DND-41 (cell line): Measurements from ENCODE around the gene MACROD2.

Experiments
- EZH2 ChIP-seq: IDR thresholded peaks from 3 replicates; pipeline ENCODE4 v1.6.1; 2012; ENCODE audit warnings: borderline replicate concordance, low read depth, mild to moderate bottlenecking, moderate library complexity, low read length, inconsistent platforms; ENCODE audit not compliant: severe bottlenecking
- TF ChIP-seq, protein P1 (sequence below): IDR thresholded peaks from 2 replicates; pipeline ENCODE4 v1.5.1; 2012; ENCODE audit warnings: borderline replicate concordance, low read length, moderate library complexity, mild to moderate bottlenecking; ENCODE audit not compliant: poor library complexity, severe bottlenecking; ENCODE audit errors: extremely low read depth

GRCh38 chr20:15716256-15716655, 1720.9 kb downstream of the MACROD2 start:
- TF ChIP-seq EZH2, result no peak
- TF ChIP-seq, protein P1, sequence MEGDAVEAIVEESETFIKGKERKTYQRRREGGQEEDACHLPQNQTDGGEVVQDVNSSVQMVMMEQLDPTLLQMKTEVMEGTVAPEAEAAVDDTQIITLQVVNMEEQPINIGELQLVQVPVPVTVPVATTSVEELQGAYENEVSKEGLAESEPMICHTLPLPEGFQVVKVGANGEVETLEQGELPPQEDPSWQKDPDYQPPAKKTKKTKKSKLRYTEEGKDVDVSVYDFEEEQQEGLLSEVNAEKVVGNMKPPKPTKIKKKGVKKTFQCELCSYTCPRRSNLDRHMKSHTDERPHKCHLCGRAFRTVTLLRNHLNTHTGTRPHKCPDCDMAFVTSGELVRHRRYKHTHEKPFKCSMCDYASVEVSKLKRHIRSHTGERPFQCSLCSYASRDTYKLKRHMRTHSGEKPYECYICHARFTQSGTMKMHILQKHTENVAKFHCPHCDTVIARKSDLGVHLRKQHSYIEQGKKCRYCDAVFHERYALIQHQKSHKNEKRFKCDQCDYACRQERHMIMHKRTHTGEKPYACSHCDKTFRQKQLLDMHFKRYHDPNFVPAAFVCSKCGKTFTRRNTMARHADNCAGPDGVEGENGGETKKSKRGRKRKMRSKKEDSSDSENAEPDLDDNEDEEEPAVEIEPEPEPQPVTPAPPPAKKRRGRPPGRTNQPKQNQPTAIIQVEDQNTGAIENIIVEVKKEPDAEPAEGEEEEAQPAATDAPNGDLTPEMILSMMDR, result no peak
